Body of pancreas (tissue), 4 donors: ENCODE data around the gene RIMBP2.

Experiments used
- POLR2A ChIP-seq, 3 donors: fragments of 450-650 bp; IDR thresholded peaks; one replicate each; pipeline ENCODE4 v1.6.1; 2016; ENCODE audit warnings: antibody characterized with exemption in 3 of 3, mild to moderate bottlenecking in 2 of 3
- TF ChIP-seq, protein P1 (sequence below), 7 experiments: fragments of 450-650 bp in 4 of 7; fragments of 200-600 bp in 3 of 7; sonication (generic) in 3 of 7; IDR thresholded peaks; one replicate each; pipeline ENCODE4 v1.5.1; 2016 to 2019; ENCODE audit warnings: antibody characterized with exemption in 7 of 7

DNA sequence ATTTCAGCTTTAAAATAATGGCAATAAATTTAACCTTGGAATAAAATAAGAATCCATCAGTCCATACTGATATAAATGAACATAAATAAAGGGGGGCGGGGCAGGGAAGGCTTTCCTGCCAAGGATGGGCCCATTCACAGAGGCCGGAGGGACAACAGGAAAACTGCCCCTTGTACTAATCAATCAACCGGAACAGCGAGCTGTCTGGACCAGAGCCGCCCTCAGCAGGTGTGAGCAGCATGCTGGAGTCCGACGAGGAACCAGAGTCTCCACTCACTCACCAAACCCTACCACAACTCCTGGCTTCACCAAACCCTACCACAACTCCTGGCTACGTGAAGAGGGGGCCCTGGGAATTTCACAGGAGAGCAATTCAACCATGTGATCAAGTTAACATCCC is 51.3 kb downstream of the RIMBP2 start:
- TF ChIP-seq, protein P1, sequence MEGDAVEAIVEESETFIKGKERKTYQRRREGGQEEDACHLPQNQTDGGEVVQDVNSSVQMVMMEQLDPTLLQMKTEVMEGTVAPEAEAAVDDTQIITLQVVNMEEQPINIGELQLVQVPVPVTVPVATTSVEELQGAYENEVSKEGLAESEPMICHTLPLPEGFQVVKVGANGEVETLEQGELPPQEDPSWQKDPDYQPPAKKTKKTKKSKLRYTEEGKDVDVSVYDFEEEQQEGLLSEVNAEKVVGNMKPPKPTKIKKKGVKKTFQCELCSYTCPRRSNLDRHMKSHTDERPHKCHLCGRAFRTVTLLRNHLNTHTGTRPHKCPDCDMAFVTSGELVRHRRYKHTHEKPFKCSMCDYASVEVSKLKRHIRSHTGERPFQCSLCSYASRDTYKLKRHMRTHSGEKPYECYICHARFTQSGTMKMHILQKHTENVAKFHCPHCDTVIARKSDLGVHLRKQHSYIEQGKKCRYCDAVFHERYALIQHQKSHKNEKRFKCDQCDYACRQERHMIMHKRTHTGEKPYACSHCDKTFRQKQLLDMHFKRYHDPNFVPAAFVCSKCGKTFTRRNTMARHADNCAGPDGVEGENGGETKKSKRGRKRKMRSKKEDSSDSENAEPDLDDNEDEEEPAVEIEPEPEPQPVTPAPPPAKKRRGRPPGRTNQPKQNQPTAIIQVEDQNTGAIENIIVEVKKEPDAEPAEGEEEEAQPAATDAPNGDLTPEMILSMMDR (IDR thresholded peaks at IDR 0.05), result no peak
- no peak for TF ChIP-seq POLR2A (IDR thresholded peaks at IDR 0.05)
